Heart right ventricle (tissue), 16 donors: ENCODE measurements around the gene LRRC59. TPM values are rescaled to one million over a fixed set of nuclear protein-coding genes. Genes with fewer than 3 reads are reported as not detected.

ENCODE experiments used
- ATAC-seq, 8 donors: fragments of 200-7000 bp; cut with Tn5 transposase; one replicate each; pipeline ENCODE4 v1.9.1; 2020; ENCODE audit warnings: mild to moderate bottlenecking in 8 of 8, moderate library complexity in 8 of 8, moderate number of reproducible peaks in 1 of 8
- DNase-seq, 2 donors: peaks; one replicate each; pipeline ENCODE4 v3.0.0-alpha.2; 2020
- H3K27ac ChIP-seq, 10 donors: fragments of 200-600 bp; sonication (generic) in 2 of 10; one replicate each; pipeline versions ENCODE4 v1.5.0 to v1.8.0; 2020 to 2022; ENCODE audit warnings: mild to moderate bottlenecking in 3 of 10
- H3K27me3 ChIP-seq, 7 donors: fragments of 200-600 bp; one replicate each; pipeline ENCODE4 v1.8.0; 2021 to 2022; ENCODE audit warnings: mild to moderate bottlenecking in 2 of 7
- H3K36me3 ChIP-seq, 9 donors: fragments of 200-600 bp; sonication (generic) in 1 of 9; one replicate each; pipeline versions ENCODE4 v1.5.0 to v1.8.0; 2020 to 2022; ENCODE audit warnings: mild to moderate bottlenecking in 2 of 9
- H3K4me1 ChIP-seq, 9 donors: fragments of 200-600 bp; sonication (generic) in 1 of 9; one replicate each; pipeline versions ENCODE4 v1.5.0 to v1.8.0; 2020 to 2022; ENCODE audit warnings: mild to moderate bottlenecking in 4 of 9
- H3K4me3 ChIP-seq, 10 donors: fragments of 200-600 bp; sonication (generic) in 2 of 10; one replicate each; pipeline versions ENCODE4 v1.5.0 to v1.8.0; 2020 to 2022; ENCODE audit warnings: mild to moderate bottlenecking in 7 of 10, moderate library complexity in 2 of 10
- H3K9me3 ChIP-seq, 11 donors: fragments of 200-600 bp in 10 of 11; sonication (generic) in 2 of 11; one replicate each; pipeline versions ENCODE4 v1.5.0 to v1.8.0; 2013 to 2022; ENCODE audit warnings: mild to moderate bottlenecking in 2 of 11, control low read depth in 1 of 11, moderate library complexity in 1 of 11
- CTCF ChIP-seq, 9 donors: fragments of 200-600 bp; sonication (generic) in 2 of 9; IDR thresholded peaks; one replicate each; pipeline versions ENCODE4 v1.5.0 to v1.8.0; 2021 to 2022; ENCODE audit warnings: antibody characterized with exemption in 9 of 9, mild to moderate bottlenecking in 5 of 9, moderate library complexity in 1 of 9
- WGBS, 2 donors: extraction: QIAGEN DNeasy Blood & Tissue Kit; methylation state at CpG; one replicate each; pipeline ENCODE4 v1.1.7; 2013; ENCODE audit warnings: inconsistent platforms in 1 of 2; 5-methylcytosine and 5-hydroxymethylcytosine counted together
- intact Hi-C, 10 donors: fragments of 100-400 bp; cut with DNase I; formaldehyde crosslinking; loops; one replicate each; pipeline versions ENCODE4 v1.11.1 to v1.14.2; 2022
- polyA plus RNA-seq, 2 donors: library from polyadenylated mRNA; stranded (reverse); fragments of 200-250 nt; gene quantifications; one replicate each; pipeline ENCODE4 v1.2.3, GENCODE V29; 2013
- total RNA-seq, 10 donors: library from RNA; stranded (reverse); fragmentation: NEBNext Ultra II Directional in 3 of 10; extraction: Animal tissue kit (Norgen Biotek cat#: 25700) in 3 of 10; gene quantifications; one replicate each; pipeline versions ENCODE4 v1.2.1 to v1.2.4, GENCODE V29; 2021 to 2023
- donor health status: Arrhythmogenic right ventricular cardiomyopathy.
- donor health status: ischemic (EF 13 %, LVEDD 7.1; RV severe dilation, severe dysfunction).
- donor health status: healthy with polysubstance abuse.
- donor health status: DM: no; HTN: yes; CAD: no.
- donor health status: DM: no; HTN: no; CAD: no.
- donor health status: ischemic (EF 25% LVEDD 6.9; RV normal size, moderate dysfunction).
- donor health status: ischemic (EF 25% LVEDD 5.7; RV mildly dilated, moderate dysfunction).
- donor health status: healthy.
- donor health status: DM: yes; HTN: yes; CAD: no.
- donor health status: Ischemic cardiomyopathy.
- donor health status: ischemic (EF 35%, LVEDD 5.7; RV mildly dilated, moderate dysfunction).
- donor health status: nonischemic (EF 11% LVEDD 7.7; RV severe dilation, severe dysfunction).
- donor health status: DM: yes; HTN: yes; CAD: no.
- donor health status: PGD.
- donor health status: ischemic (EF 29% LVEDD 5.4; RV normal size, mild dysfunction).
- donor health status: nonischemic (EF 23%, LVEDD 6.1; RV moderate dilation, normal function).

LRRC59 gene
- total and polyA plus RNA-seq, 12 donors, result 11.4 to 83.1 (median 24.7) TPM

- Histone ChIP-seq H3K9me3 (no peaks in the 10 kb centered on the region), H3K27me3 (no peaks in the 10 kb centered on the region), H3K27ac (no peak overlapping the region), H3K36me3 (peaks cover 0 to 90% (median 52%) of the 10 kb centered on the region in 9 donors), H3K4me1 (peaks cover 0 to 23% (median 5%) of the 10 kb centered on the region in 9 donors), H3K4me3 (no peak overlapping the region)
- no peak for TF ChIP-seq CTCF (IDR thresholded peaks at IDR 0.05)
- intact Hi-C loops, result loop anchor here in 1 of 10 donors (10.0 kb wide), 1 partner anchor 58 kb away; no protein-coding TSS in a partner anchor
- no peak for DNase-seq
- no peak for ATAC-seq
- 93 to 97% methylated on average over 12 of the region's 12 CpGs for WGBS, 2 donors
Observed at GRCh38 chr17:50356892-50357510, 40.3 kb downstream of the LRRC59 start.

DNA sequence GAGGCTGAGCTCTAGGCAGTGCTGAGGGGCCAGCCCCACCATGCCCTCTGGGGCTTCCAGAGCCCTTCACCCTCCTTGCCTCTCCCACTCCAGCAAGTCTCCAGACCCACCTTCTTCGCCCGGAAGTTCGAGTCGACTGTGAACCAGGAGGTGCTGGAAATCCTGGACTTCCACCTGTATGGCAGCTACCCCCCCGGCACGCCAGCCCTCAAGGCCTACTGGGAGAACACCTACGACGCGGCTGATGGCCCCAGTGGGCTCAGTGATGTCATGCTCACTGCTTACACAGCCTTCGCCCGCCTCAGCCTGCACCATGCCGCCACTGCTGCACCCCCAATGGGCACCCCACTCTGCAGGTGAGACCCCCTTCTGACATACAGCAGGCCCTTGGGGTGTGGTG lies 40.9 kb downstream of the LRRC59 start:
- WGBS, 2 donors, result 91 to 94% methylated on average over 12 of the region's 12 CpGs
- Histone ChIP-seq H3K4me3 (no peak overlapping the region), H3K9me3 (no peaks in the 10 kb centered on the region), H3K27ac (no peak overlapping the region), H3K36me3 (peaks cover 0 to 91% (median 52%) of the 10 kb centered on the region in 9 donors), H3K27me3 (no peaks in the 10 kb centered on the region), H3K4me1 (peaks cover 0 to 24% (median 5%) of the 10 kb centered on the region in 9 donors)
- TF ChIP-seq CTCF (IDR thresholded peaks at IDR 0.05), result no peak
- intact Hi-C loops, result loop anchor here in 1 of 10 donors (10.0 kb wide), 1 partner anchor 58 kb away; no protein-coding TSS in a partner anchor
- no peak for ATAC-seq
- no peak for DNase-seq

DNA sequence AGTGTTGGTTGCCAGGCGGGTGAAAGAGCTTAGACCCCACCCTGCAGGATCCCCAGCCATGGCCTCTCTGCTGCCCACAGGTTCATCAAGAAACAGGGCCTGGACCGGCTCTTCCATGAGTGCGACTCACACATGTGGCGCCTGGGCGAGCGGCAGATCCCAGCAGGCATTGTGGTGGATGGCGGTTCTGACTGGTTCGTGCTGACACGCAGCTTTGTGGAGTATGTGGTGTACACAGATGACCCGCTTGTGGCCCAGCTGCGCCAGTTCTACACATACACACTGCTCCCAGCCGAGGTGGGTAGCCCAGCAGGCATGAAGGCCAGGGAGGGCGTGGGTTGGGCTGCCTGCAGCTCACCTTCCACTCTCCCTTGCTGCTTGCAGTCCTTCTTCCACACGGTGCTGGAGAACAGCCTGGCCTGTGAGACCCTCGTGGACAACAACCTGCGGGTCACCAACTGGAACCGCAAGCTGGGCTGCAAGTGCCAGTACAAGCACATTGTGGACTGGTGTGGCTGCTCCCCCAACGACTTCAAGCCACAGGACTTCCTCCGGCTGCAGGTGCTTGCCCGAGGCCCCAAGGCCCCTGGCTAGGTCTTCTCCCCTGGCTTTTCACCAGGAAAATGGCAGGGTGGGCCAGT lies 41.5 kb downstream of the LRRC59 start:
- no peaks in the 10 kb centered on the region for H3K9me3 ChIP-seq
- intact Hi-C loops, result loop anchor here in 1 of 10 donors (10.0 kb wide), 1 partner anchor 59 kb away; no protein-coding TSS in a partner anchor
- DNase-seq (no peak), ATAC-seq (no peak)
- no peak for TF ChIP-seq CTCF (IDR thresholded peaks at IDR 0.05)
- H3K27me3 ChIP-seq, result no peaks in the 10 kb centered on the region
- peaks cover 0 to 24% (median 5%) of the 10 kb centered on the region in 9 donors for H3K4me1 ChIP-seq
- peaks cover 0 to 85% (median 52%) of the 10 kb centered on the region in 9 donors for H3K36me3 ChIP-seq
- H3K4me3 ChIP-seq, result no peak overlapping the region
- no peak overlapping the region for H3K27ac ChIP-seq
- 93 to 94% methylated on average over 20 of the region's 20 CpGs for WGBS, 2 donors

GRCh38 chr17:50355336-50355700 lies 42.0 kb downstream of the LRRC59 start:
- H3K4me3 ChIP-seq, result no peak overlapping the region
- no peaks in the 10 kb centered on the region for H3K27me3 ChIP-seq
- no peak for TF ChIP-seq CTCF (IDR thresholded peaks at IDR 0.05)
- H3K4me1 ChIP-seq, result peaks cover 0 to 24% (median 5%) of the 10 kb centered on the region in 9 donors
- H3K27ac ChIP-seq, result no peak overlapping the region
- ATAC-seq, result no peak
- H3K36me3 ChIP-seq, result peaks cover 0 to 80% (median 50%) of the 10 kb centered on the region in 9 donors
- no peaks in the 10 kb centered on the region for H3K9me3 ChIP-seq
- no peak for DNase-seq
- intact Hi-C loops, result loop anchor here in 1 of 10 donors (10.0 kb wide), 1 partner anchor 59 kb away; no protein-coding TSS in a partner anchor
- 85 to 87% methylated on average over 4 of the region's 4 CpGs for WGBS, 2 donors
